Right cardiac atrium (tissue), 5 donors: ENCODE measurements around the gene TRIO. TPM values are rescaled to one million over a fixed set of nuclear protein-coding genes. Genes with fewer than 3 reads are reported as not detected.
A peak's percentile ranks its signal among the peaks of the same experiment; 100 is the strongest.

ENCODE experiments used
- ATAC-seq, 2 donors: fragments of 200-7000 bp; cut with Tn5 transposase; one replicate each; pipeline versions ENCODE4 v1.8.0 to v1.9.1; 2020; ENCODE audit warnings: moderate library complexity in 2 of 2, mild to moderate bottlenecking in 1 of 2
- DNase-seq, 3 donors: peaks; one replicate each; pipeline ENCODE4 v3.0.0-alpha.2; 2020
- H3K27ac ChIP-seq: one replicate; pipeline ENCODE4 v1.5.1; 2013; ENCODE audit warnings: mild to moderate bottlenecking, low read length, control low read depth, moderate library complexity
- H3K27me3 ChIP-seq: one replicate; pipeline ENCODE4 v1.6.1; 2013; ENCODE audit not compliant: control insufficient read depth, insufficient read depth
- H3K4me1 ChIP-seq: one replicate; pipeline ENCODE4 v1.6.1; 2013; ENCODE audit warnings: low read length; ENCODE audit not compliant: control insufficient read depth, insufficient read depth
- H3K4me3 ChIP-seq: one replicate; pipeline ENCODE4 v1.5.1; 2013; ENCODE audit warnings: low read length, control low read depth
- H3K9me3 ChIP-seq: one replicate; pipeline ENCODE4 v1.6.1; 2013; ENCODE audit warnings: low read length; ENCODE audit not compliant: control insufficient read depth
- WGBS: extraction: QIAGEN DNeasy Blood & Tissue Kit; methylation state at CpG from one replicate; pipeline ENCODE4 v1.1.7; 2013; 5-methylcytosine and 5-hydroxymethylcytosine counted together
- intact Hi-C, 4 donors: fragments of 100-400 bp; cut with DNase I; formaldehyde crosslinking; loops; one replicate each; pipeline versions ENCODE4 v1.11.0 to v1.14.0; 2022 to 2023
- polyA plus RNA-seq: library from polyadenylated mRNA; stranded (reverse); fragments of 200-250 nt; gene quantifications from one replicate; pipeline ENCODE4 v1.2.3, GENCODE V29; 2013
- total RNA-seq, 4 donors: library from RNA; stranded (reverse); fragmentation: NEBNext Ultra II Directional; extraction: Animal tissue kit (Norgen Biotek cat#: 25700); gene quantifications; one replicate each; pipeline ENCODE4 v1.2.1, GENCODE V29; 2021
- donor health status: healthy with polysubstance abuse.
- donor health status: DM: no; HTN: yes; CAD: no.
- donor health status: DM: no; HTN: no; CAD: no.
- donor health status: DM: no; HTN: yes; CAD: no; lungs with severe emphysema.
- donor health status: DM: yes; HTN: yes; CAD: no.

TRIO gene
- total and polyA plus RNA-seq, 5 donors = 31.3 to 66.0 (median 54.1) TPM

- H3K4me1 ChIP-seq = peaks cover 3% of the 10 kb centered on the region
- DNase-seq (peak in 2 of 3 donors; percentile 27 to 58), ATAC-seq (no peak)
- H3K27ac ChIP-seq = no peak overlapping the region
- 83% methylated on average over 8 of the region's 8 CpGs for WGBS
- H3K9me3 ChIP-seq = peaks cover 3% of the 10 kb centered on the region
- no peak overlapping the region for H3K4me3 ChIP-seq
- intact Hi-C loops = loop anchor here (2.0 to 10.0 kb wide), 3 partner anchors 114 to 163 kb away; no protein-coding TSS in a partner anchor
- H3K27me3 ChIP-seq = no peaks in the 10 kb centered on the region
Measured at GRCh38 chr5:14109041-14109747, 33.9 kb upstream of the TRIO start.

GRCh38 chr5:14109771-14110170 is 33.4 kb upstream of the TRIO start:
- 53% methylated on average over 7 of the region's 7 CpGs for WGBS
- H3K27ac ChIP-seq = no peak overlapping the region
- H3K27me3 ChIP-seq = no peaks in the 10 kb centered on the region
- no peak for DNase-seq
- H3K4me1 ChIP-seq = peaks cover 6% of the 10 kb centered on the region
- intact Hi-C loops = loop anchor here (2.0 to 10.0 kb wide), 3 partner anchors 115 to 163 kb away; no protein-coding TSS in a partner anchor
- no peak for ATAC-seq
- H3K9me3 ChIP-seq = peaks cover 3% of the 10 kb centered on the region
- no peak overlapping the region for H3K4me3 ChIP-seq

GRCh38 chr5:14110196-14110595 is 32.9 kb upstream of the TRIO start:
- WGBS = 49% methylated on average over 4 of the region's 4 CpGs

GRCh38 chr5:14110680-14111079 is 32.5 kb upstream of the TRIO start:
- no peak overlapping the region for H3K27ac ChIP-seq
- H3K4me1 ChIP-seq = peaks cover 6% of the 10 kb centered on the region
- ATAC-seq (no peak), DNase-seq (no peak)
- H3K9me3 ChIP-seq = peaks cover 3% of the 10 kb centered on the region
- no peaks in the 10 kb centered on the region for H3K27me3 ChIP-seq
- H3K4me3 ChIP-seq = no peak overlapping the region
- intact Hi-C loops = no loop called here
- 89% methylated on average over 4 of the region's 4 CpGs for WGBS

More at GRCh38 chr5:14110196-14110595, 32.9 kb upstream of the TRIO start:
- Histone ChIP-seq H3K4me3 (no peak overlapping the region), H3K4me1 (peaks cover 6% of the 10 kb centered on the region), H3K27me3 (no peaks in the 10 kb centered on the region), H3K27ac (no peak overlapping the region), H3K9me3 (peaks cover 3% of the 10 kb centered on the region)
- no peak for ATAC-seq
- intact Hi-C loops = no loop called here
- no peak for DNase-seq

- peak overlapping the region; percentile 48 for H3K27ac ChIP-seq
- WGBS = 75% methylated on average over 5 of the region's 5 CpGs
- H3K4me1 ChIP-seq = peaks cover 6% of the 10 kb centered on the region
- no peaks in the 10 kb centered on the region for H3K27me3 ChIP-seq
- peak; percentile 80 to 95 for ATAC-seq
- peaks cover 5% of the 10 kb centered on the region for H3K9me3 ChIP-seq
- peak; percentile 61 to 77 (median 65) for DNase-seq
- no peak overlapping the region for H3K4me3 ChIP-seq
- intact Hi-C loops = no loop called here
Measured at GRCh38 chr5:14112998-14113652, 30.0 kb upstream of the TRIO start.

GRCh38 chr5:14114615-14115251 is 28.4 kb upstream of the TRIO start:
- 37% methylated on average over 4 of the region's 4 CpGs for WGBS
- peaks cover 5% of the 10 kb centered on the region for H3K9me3 ChIP-seq

GRCh38 chr5:14115323-14115895 is 27.7 kb upstream of the TRIO start:
- H3K27me3 ChIP-seq = no peaks in the 10 kb centered on the region
- 91% methylated on average over 7 of the region's 7 CpGs for WGBS
- H3K4me1 ChIP-seq = peaks cover 6% of the 10 kb centered on the region
- no peak for ATAC-seq
- H3K27ac ChIP-seq = no peak overlapping the region
- H3K4me3 ChIP-seq = no peak overlapping the region
- intact Hi-C loops = no loop called here
- no peak for DNase-seq
- H3K9me3 ChIP-seq = peaks cover 5% of the 10 kb centered on the region

More at GRCh38 chr5:14114615-14115251, 28.4 kb upstream of the TRIO start:
- H3K4me3 ChIP-seq = no peak overlapping the region
- H3K27me3 ChIP-seq = no peaks in the 10 kb centered on the region
- peaks cover 6% of the 10 kb centered on the region for H3K4me1 ChIP-seq
- intact Hi-C loops = no loop called here
- DNase-seq (no peak), ATAC-seq (no peak)
- peak overlapping the region; percentile 21 for H3K27ac ChIP-seq

GRCh38 chr5:14118551-14119320 is 24.4 kb upstream of the TRIO start:
- H3K27ac ChIP-seq = peak overlapping the region; percentile 15
- peak; percentile 65 to 76 for ATAC-seq
- no peak overlapping the region for H3K4me3 ChIP-seq
- intact Hi-C loops = no loop called here
- H3K27me3 ChIP-seq = no peaks in the 10 kb centered on the region
- H3K4me1 ChIP-seq = peaks cover 6% of the 10 kb centered on the region
- WGBS = 43% methylated on average over 15 of the region's 15 CpGs
- peaks cover 2% of the 10 kb centered on the region for H3K9me3 ChIP-seq
- DNase-seq = peak in 2 of 3 donors; percentile 56 to 66

GRCh38 chr5:14120176-14120575 is 23.0 kb upstream of the TRIO start:
- Histone ChIP-seq H3K4me1 (no peaks in the 10 kb centered on the region), H3K9me3 (peaks cover 2% of the 10 kb centered on the region), H3K4me3 (no peak overlapping the region), H3K27ac (no peak overlapping the region), H3K27me3 (no peaks in the 10 kb centered on the region)
- peak in 1 of 2 donors; percentile 13 for ATAC-seq
- 93% methylated on average over 4 of the region's 4 CpGs for WGBS
- DNase-seq = no peak
- intact Hi-C loops = no loop called here

GRCh38 chr5:14121552-14121951 is 21.6 kb upstream of the TRIO start:
- no peaks in the 10 kb centered on the region for H3K27me3 ChIP-seq
- DNase-seq (no peak), ATAC-seq (no peak)
- no peak overlapping the region for H3K4me3 ChIP-seq
- H3K4me1 ChIP-seq = no peaks in the 10 kb centered on the region
- H3K9me3 ChIP-seq = no peaks in the 10 kb centered on the region
- no peak overlapping the region for H3K27ac ChIP-seq
- 96% methylated on average over 1 of the region's 1 CpG for WGBS
- intact Hi-C loops = no loop called here
